Measurements from ENCODE around the gene LRRC72. TPM values are rescaled to one million over a fixed set of nuclear protein-coding genes. Genes with fewer than 3 reads are reported as not detected.

Gene LRRC72
- total RNA-seq, 1 experiment from 2014 or later = not detected

GRCh38 chr7:16524332-16524731 is 2.3 kb upstream of the LRRC72 start:
- ATAC-seq (no peak), DNase-seq (ENCODE audit: low read depth, low spot score) (no peak)
- ChIA-PET POLR2A (no interaction called here), CTCF (no interaction called here)
- no peak overlapping the region for H3K4me3 ChIP-seq (ENCODE audit: low read depth in 2 of 2, low read length in 2 of 2)
- H3K27me3 ChIP-seq (ENCODE audit: control insufficient read depth, insufficient read depth, low read length) = no peaks in the 10 kb centered on the region; the same call in 1 of the 2 replicates
- no peaks in the 10 kb centered on the region for H3K36me3 ChIP-seq (ENCODE audit: control insufficient read depth, insufficient read depth, low read length)
- intact Hi-C loops (cut with micrococcal nuclease; ENCODE audit: unreplicated experiment) (no loop called here), in situ Hi-C loops (cut with HindIII; ENCODE audit: low pct_unique_long_range_greater_than_20kb, low sequenced_read_pairs) (no loop called here)
- no peaks in the 10 kb centered on the region for H3K9me3 ChIP-seq (ENCODE audit: control insufficient read depth, insufficient read depth, low read depth, low read length)
- no peaks in the 10 kb centered on the region for H3K4me1 ChIP-seq (ENCODE audit: control insufficient read depth, insufficient read depth, low read length)
- H3K27ac ChIP-seq (ENCODE audit: low read length) = no peak overlapping the region
- TF ChIP-seq POLR2AphosphoS5 (IDR thresholded peaks at IDR 0.05; ENCODE audit: low read depth, low read length) = no peak
- TF ChIP-seq CTCF (IDR thresholded peaks at IDR 0.05) = no peak
- TF ChIP-seq SIN3A (IDR thresholded peaks at IDR 0.05; ENCODE audit: borderline replicate concordance, insufficient read depth, low read depth, low read length) = no peak
- no peak for TF ChIP-seq TCF7L2 (IDR thresholded peaks at IDR 0.05; ENCODE audit: low read depth, low read length)
- no peak for TF ChIP-seq REST (IDR thresholded peaks at IDR 0.05; ENCODE audit: insufficient read depth in 1 of 2, low read depth in 2 of 2, low read length in 1 of 2)
- BruUV-seq (replicated peaks) = no TSS peak

- ATAC-seq (0 out of 2 replicates have a peak, but pooled peaks have one; percentile 12), DNase-seq (ENCODE audit: low read depth, low spot score) (no peak)
- TF ChIP-seq TCF7L2 (IDR thresholded peaks at IDR 0.05; ENCODE audit: low read depth, low read length) = no peak
- no peak for TF ChIP-seq POLR2AphosphoS5 (IDR thresholded peaks at IDR 0.05; ENCODE audit: low read depth, low read length)
- TF ChIP-seq SIN3A (IDR thresholded peaks at IDR 0.05; ENCODE audit: borderline replicate concordance, insufficient read depth, low read depth, low read length) = no peak
- TF ChIP-seq CTCF (IDR thresholded peaks at IDR 0.05) = no peak
- TF ChIP-seq REST (IDR thresholded peaks at IDR 0.05; ENCODE audit: insufficient read depth in 1 of 2, low read depth in 2 of 2, low read length in 1 of 2) = no peak
- Histone ChIP-seq H3K4me3 (ENCODE audit: low read depth in 2 of 2, low read length in 2 of 2) (no peak overlapping the region), H3K4me1 (ENCODE audit: control insufficient read depth, insufficient read depth, low read length) (no peaks in the 10 kb centered on the region), H3K27me3 (ENCODE audit: control insufficient read depth, insufficient read depth, low read length) (no peaks in the 10 kb centered on the region; the same call in 1 of the 2 replicates), H3K9me3 (ENCODE audit: control insufficient read depth, insufficient read depth, low read depth, low read length) (no peaks in the 10 kb centered on the region), H3K27ac (ENCODE audit: low read length) (no peak overlapping the region), H3K36me3 (ENCODE audit: control insufficient read depth, insufficient read depth, low read length) (no peaks in the 10 kb centered on the region)
- intact Hi-C loops (cut with micrococcal nuclease; ENCODE audit: unreplicated experiment) = no loop called here
- in situ Hi-C loops (cut with HindIII; ENCODE audit: low pct_unique_long_range_greater_than_20kb, low sequenced_read_pairs) = no loop called here
- ChIA-PET POLR2A (no interaction called here), CTCF (no interaction called here)
- BruUV-seq (replicated peaks) = no TSS peak
Observed at GRCh38 chr7:16528520-16528919, 1.9 kb downstream of the LRRC72 start.
